ENCODE data around the gene THUMPD1.
"Not testable (repeated sequence)": the region's sequence is repeated elsewhere in the genome, so short reads cannot be mapped to it uniquely, and the experiment has no call there.

Gene THUMPD1

GRCh38 chr16:20741554-20742285 is at the start of gene THUMPD1:
Gene THUMPD1 (minus strand): TSS chr16:20741818. CDS start chr16:20741739, 79 bp downstream.
- peak; percentile 73 for TF ChIP-seq POLR2A (IDR thresholded peaks at IDR 0.05; ENCODE audit: low read depth, low read length)
- FAIRE-seq (peak; percentile 81), DNase-seq (ENCODE audit: insufficient read length, low spot score) (peak; percentile 92)

- DNase-seq (ENCODE audit: insufficient read length, low spot score) (no peak), FAIRE-seq (no peak)
- no peak for TF ChIP-seq POLR2A (IDR thresholded peaks at IDR 0.05; ENCODE audit: low read depth, low read length)
Observed at GRCh38 chr16:20789130-20789529, 47.5 kb upstream of the THUMPD1 start.

GRCh38 chr16:20784204-20784603 is 42.6 kb upstream of the THUMPD1 start:
- no peak for FAIRE-seq
- TF ChIP-seq POLR2A (IDR thresholded peaks at IDR 0.05; ENCODE audit: low read depth, low read length), result no peak
- DNase-seq (ENCODE audit: insufficient read length, low spot score), result no peak

- FAIRE-seq (no peak), DNase-seq (ENCODE audit: insufficient read length, low spot score) (no peak)
- TF ChIP-seq POLR2A (IDR thresholded peaks at IDR 0.05; ENCODE audit: low read depth, low read length), result no peak
Observed at GRCh38 chr16:20782470-20782869, 40.9 kb upstream of the THUMPD1 start.

- TF ChIP-seq POLR2A (IDR thresholded peaks at IDR 0.05; ENCODE audit: low read depth, low read length), result no peak
- DNase-seq (ENCODE audit: insufficient read length, low spot score) (no peak), FAIRE-seq (no peak)
Observed at GRCh38 chr16:20781697-20782096, 40.1 kb upstream of the THUMPD1 start.

- FAIRE-seq (peak; percentile 98), DNase-seq (ENCODE audit: insufficient read length, low spot score) (peak; percentile 72)
- no peak for TF ChIP-seq POLR2A (IDR thresholded peaks at IDR 0.05; ENCODE audit: low read depth, low read length)
Observed at GRCh38 chr16:20774703-20775362, 33.2 kb upstream of the THUMPD1 start.

GRCh38 chr16:20773679-20774078 is 32.1 kb upstream of the THUMPD1 start:
- no peak for FAIRE-seq
- TF ChIP-seq POLR2A (IDR thresholded peaks at IDR 0.05; ENCODE audit: low read depth, low read length), result no peak
- DNase-seq (ENCODE audit: insufficient read length, low spot score), result no peak

GRCh38 chr16:20768818-20769217 is 27.2 kb upstream of the THUMPD1 start:
- FAIRE-seq (no peak), DNase-seq (ENCODE audit: insufficient read length, low spot score) (no peak)
- TF ChIP-seq POLR2A (IDR thresholded peaks at IDR 0.05; ENCODE audit: low read depth, low read length), result no peak

GRCh38 chr16:20768121-20768520 is 26.5 kb upstream of the THUMPD1 start:
- FAIRE-seq (no peak), DNase-seq (ENCODE audit: insufficient read length, low spot score) (no peak)
- no peak for TF ChIP-seq POLR2A (IDR thresholded peaks at IDR 0.05; ENCODE audit: low read depth, low read length)

GRCh38 chr16:20767577-20767976 is 26.0 kb upstream of the THUMPD1 start:
- DNase-seq (ENCODE audit: insufficient read length, low spot score), result no peak
- TF ChIP-seq POLR2A (IDR thresholded peaks at IDR 0.05; ENCODE audit: low read depth, low read length), result no peak
- no peak for FAIRE-seq

- no peak for DNase-seq (ENCODE audit: insufficient read length, low spot score)
- no peak for FAIRE-seq
- TF ChIP-seq POLR2A (IDR thresholded peaks at IDR 0.05; ENCODE audit: low read depth, low read length), result no peak
Observed at GRCh38 chr16:20766294-20766693, 24.7 kb upstream of the THUMPD1 start.

GRCh38 chr16:20765732-20766131 is 24.1 kb upstream of the THUMPD1 start:
- no peak for TF ChIP-seq POLR2A (IDR thresholded peaks at IDR 0.05; ENCODE audit: low read depth, low read length)
- DNase-seq (ENCODE audit: insufficient read length, low spot score) (no peak), FAIRE-seq (no peak)

GRCh38 chr16:20764448-20764847 is 22.8 kb upstream of the THUMPD1 start:
- DNase-seq (ENCODE audit: insufficient read length, low spot score); FAIRE-seq: not testable (repeated sequence)

- peak; percentile 98 for FAIRE-seq
Observed at GRCh38 chr16:20763461-20764232, 22.0 kb upstream of the THUMPD1 start, which contains the start of gene ACSM3. Gene ACSM3 (plus strand): TSS chr16:20764014. CDS start chr16:20770035, 6,021 bp downstream.

More at GRCh38 chr16:20763461-20764232, 22.0 kb upstream of the THUMPD1 start, which contains the start of gene ACSM3:
- no peak for TF ChIP-seq POLR2A (IDR thresholded peaks at IDR 0.05; ENCODE audit: low read depth, low read length)
- DNase-seq (ENCODE audit: insufficient read length, low spot score), result peak; percentile 63

Data from H54 (cell line).